Lung microvascular endothelial cell (primary cell): ENCODE data around the gene GAB2. TPM values are rescaled to one million over a fixed set of nuclear protein-coding genes. Genes with fewer than 3 reads are reported as not detected.

Experiments used
- DNase-seq, 2 donors: peaks; one replicate each; pipeline versions ENCODE4 v3.0.0 to v3.0.0-alpha.2; 2010; ENCODE audit warnings: low read depth in 2 of 2
- total RNA-seq: library from RNA; depleted of rRNA; stranded (reverse); fragments of >200 nt; gene quantifications from 2 replicates; pipeline ENCODE4 v1.2.1, GENCODE V29; 2014

GAB2 gene
- total RNA-seq, 1 donor from 2014 or later: 21.2 TPM

- DNase-seq: no peak
Observed at GRCh38 chr11:78400116-78400515, 17.5 kb downstream of the GAB2 start.

GRCh38 chr11:78399136-78399535, 18.5 kb downstream of the GAB2 start:
- DNase-seq: no peak

GRCh38 chr11:78398715-78399114, 18.9 kb downstream of the GAB2 start:
- no peak for DNase-seq

- no peak for DNase-seq
Observed at GRCh38 chr11:78397398-78397797, 20.2 kb downstream of the GAB2 start.

GRCh38 chr11:78395597-78395996, 22.0 kb downstream of the GAB2 start:
- DNase-seq: no peak

- peak in 1 of 2 donors; percentile 23 for DNase-seq
Observed at GRCh38 chr11:78392854-78393253, 24.8 kb downstream of the GAB2 start.

- no peak for DNase-seq
Observed at GRCh38 chr11:78391424-78391823, 26.2 kb downstream of the GAB2 start.

- no peak for DNase-seq
Observed at GRCh38 chr11:78390809-78391208, 26.8 kb downstream of the GAB2 start.

GRCh38 chr11:78386215-78386941, 31.2 kb downstream of the GAB2 start:
- no peak for DNase-seq

GRCh38 chr11:78385205-78385604, 32.4 kb downstream of the GAB2 start:
- no peak for DNase-seq

- DNase-seq: no peak
Observed at GRCh38 chr11:78384231-78384630, 33.4 kb downstream of the GAB2 start.

- no peak for DNase-seq
Observed at GRCh38 chr11:78381865-78382264, 35.8 kb downstream of the GAB2 start.

GRCh38 chr11:78380615-78381051, 37.0 kb downstream of the GAB2 start:
- no peak for DNase-seq

- DNase-seq: peak in 1 of 2 donors; percentile 48
Observed at GRCh38 chr11:78379039-78379670, 38.5 kb downstream of the GAB2 start.

- DNase-seq: no peak
Observed at GRCh38 chr11:78377625-78378418, 39.8 kb downstream of the GAB2 start.

- DNase-seq: no peak
Observed at GRCh38 chr11:78376858-78377257, 40.8 kb downstream of the GAB2 start.

GRCh38 chr11:78374917-78375316, 42.7 kb downstream of the GAB2 start:
- no peak for DNase-seq

GRCh38 chr11:78373689-78374088, 43.9 kb downstream of the GAB2 start:
- no peak for DNase-seq

GRCh38 chr11:78372114-78372768, 45.4 kb downstream of the GAB2 start:
- DNase-seq: no peak

- no peak for DNase-seq
Observed at GRCh38 chr11:78371221-78371891, 46.3 kb downstream of the GAB2 start.
